GM23248 (cell line): ENCODE data around the gene AKNA. TPM values are rescaled to one million over a fixed set of nuclear protein-coding genes. Genes with fewer than 3 reads are reported as not detected.
A peak's percentile ranks its signal among the peaks of the same experiment; 100 is the strongest.

ENCODE experiments used
- DNase-seq: peaks from one replicate; pipeline ENCODE4 v3.0.0-alpha.2; 2015
- H2AFZ ChIP-seq: fragments of 200-600 bp; sonication (generic); 2 replicates; pipeline ENCODE4 v1.6.1; 2016; ENCODE audit warnings: antibody characterized with exemption
- H3F3A ChIP-seq: fragments of 200-600 bp; sonication (generic); 2 replicates; pipeline ENCODE4 v1.6.1; 2016; ENCODE audit warnings: mild to moderate bottlenecking, antibody characterized with exemption, mixed run types; ENCODE audit not compliant: insufficient read depth
- H3K27ac ChIP-seq: fragments of 200-600 bp; sonication (generic); 2 replicates; pipeline ENCODE4 v1.5.1; 2016; ENCODE audit warnings: mild to moderate bottlenecking
- H3K27me3 ChIP-seq: fragments of 200-600 bp; sonication (generic); replicated peaks from 2 replicates; pipeline ENCODE4 v1.6.1; 2016; ENCODE audit warnings: mild to moderate bottlenecking; ENCODE audit not compliant: insufficient read depth
- H3K36me3 ChIP-seq: fragments of 200-600 bp; sonication (generic); 2 replicates; pipeline ENCODE4 v1.6.1; 2016; ENCODE audit warnings: low read depth, mild to moderate bottlenecking
- H3K4me1 ChIP-seq: fragments of 200-600 bp; sonication (generic); 2 replicates; pipeline ENCODE4 v1.6.1; 2016; ENCODE audit warnings: mild to moderate bottlenecking; ENCODE audit not compliant: insufficient read depth
- H3K4me2 ChIP-seq: fragments of 200-600 bp; sonication (generic); one replicate; pipeline ENCODE4 v1.6.1; 2016; ENCODE audit warnings: mild to moderate bottlenecking; ENCODE audit not compliant: unreplicated experiment
- H3K4me3 ChIP-seq: fragments of 200-600 bp; sonication (generic); 2 replicates; pipeline ENCODE4 v1.5.1; 2016; ENCODE audit warnings: mild to moderate bottlenecking
- H3K79me2 ChIP-seq: fragments of 200-600 bp; sonication (generic); 2 replicates; pipeline ENCODE4 v1.6.1; 2016; ENCODE audit warnings: mild to moderate bottlenecking; ENCODE audit not compliant: insufficient read depth
- H3K9ac ChIP-seq: fragments of 200-600 bp; sonication (generic); 2 replicates; pipeline ENCODE4 v1.6.1; 2016; ENCODE audit warnings: mild to moderate bottlenecking
- H3K9me2 ChIP-seq: fragments of 200-600 bp; sonication (generic); 2 replicates; pipeline ENCODE4 v1.6.1; 2016; ENCODE audit warnings: mixed run types, mild to moderate bottlenecking, moderate library complexity; ENCODE audit not compliant: insufficient read depth
- H3K9me3 ChIP-seq: fragments of 200-600 bp; sonication (generic); one replicate; pipeline ENCODE4 v1.6.1; 2017; ENCODE audit warnings: low read depth
- H4K20me1 ChIP-seq: fragments of 200-600 bp; sonication (generic); 2 replicates; pipeline ENCODE4 v1.6.0; 2016; ENCODE audit not compliant: insufficient read depth
- EZH2 ChIP-seq: fragments of 200-600 bp; sonication (generic); IDR thresholded peaks from 2 replicates; pipeline ENCODE4 v1.6.1; 2018; ENCODE audit warnings: antibody characterized with exemption, mild to moderate bottlenecking; ENCODE audit not compliant: insufficient read depth, poor library complexity, severe bottlenecking
- EZH2phosphoT487 ChIP-seq: fragments of 200-600 bp; sonication (generic); IDR thresholded peaks from 2 replicates; pipeline ENCODE4 v1.6.1; 2018; ENCODE audit warnings: antibody characterized with exemption, moderate library complexity, mild to moderate bottlenecking, low read depth; ENCODE audit not compliant: insufficient read depth
- WGBS, 2 experiments: methylation state at CpG; one replicate each; pipeline ENCODE4 v1.1.6; 2015 to 2017; ENCODE audit warnings: low lambda C conversion rate in 2 of 2, low coverage in 1 of 2; ENCODE audit errors: missing lambda C conversion rate in 2 of 2; 5-methylcytosine and 5-hydroxymethylcytosine counted together
- in situ Hi-C: fragments of 300-500 bp; cut with MboI; formaldehyde crosslinking; loops from 2 replicates; pipeline ENCODE4 v1.15.0; 2020
- polyA plus RNA-seq: library from polyadenylated mRNA; unstranded; fragments of >200 nt; fragmentation: Nextera tagmentation; extraction: Ambion mirVana; gene quantifications from 2 replicates; pipeline ENCODE4 v1.2.1, GENCODE V29; 2016
- total RNA-seq: library from RNA; depleted of rRNA; stranded (reverse); fragments of >200 nt; shearing (Covaris generic); gene quantifications from 2 replicates; pipeline ENCODE4 v1.2.3, GENCODE V29; 2014

Gene AKNA
- total and polyA plus RNA-seq, 2 experiments from 2014 or later: 1.8 to 6.6 TPM

GRCh38 chr9:114308361-114308950 is 79.3 kb downstream of the AKNA start:
- H3K9ac ChIP-seq: no peak overlapping the region
- H3K4me3 ChIP-seq: no peak overlapping the region
- in situ Hi-C loops: no loop called here
- H3F3A ChIP-seq: no peaks in the 10 kb centered on the region
- H2AFZ ChIP-seq: no peak overlapping the region
- no peak for TF ChIP-seq EZH2phosphoT487
- no peak for TF ChIP-seq EZH2
- H3K79me2 ChIP-seq: no peaks in the 10 kb centered on the region
- H3K36me3 ChIP-seq: no peaks in the 10 kb centered on the region
- H4K20me1 ChIP-seq: no peaks in the 10 kb centered on the region
- no peak overlapping the region for H3K4me2 ChIP-seq
- H3K27ac ChIP-seq: no peak overlapping the region
- DNase-seq: no peak
- no peaks in the 10 kb centered on the region for H3K27me3 ChIP-seq
- WGBS, 2 experiments: 89 to 91% methylated on average over 13 of the region's 13 CpGs
- no peaks in the 10 kb centered on the region for H3K9me3 ChIP-seq
- no peaks in the 10 kb centered on the region for H3K9me2 ChIP-seq
- H3K4me1 ChIP-seq: no peaks in the 10 kb centered on the region

DNA sequence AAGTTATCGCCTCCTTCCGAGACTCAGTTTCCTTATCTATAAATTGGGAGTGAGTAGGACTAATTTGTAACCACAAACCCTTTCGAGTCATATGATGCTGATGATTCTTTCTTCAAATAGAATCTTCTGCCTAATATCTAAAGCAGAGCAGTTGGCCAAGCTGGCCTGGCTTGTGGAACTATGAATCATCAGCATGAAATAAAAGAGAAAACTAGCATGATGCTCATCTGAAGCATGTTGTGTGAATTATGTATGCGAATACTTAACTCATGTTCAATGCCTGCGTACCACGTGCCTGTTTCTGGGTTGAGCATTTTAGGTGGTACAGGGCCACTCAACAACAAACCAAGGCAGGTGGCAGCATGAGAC is 79.9 kb downstream of the AKNA start:
- TF ChIP-seq EZH2 (no peak), EZH2phosphoT487 (no peak)
- H3K27me3 ChIP-seq: no peaks in the 10 kb centered on the region
- H2AFZ ChIP-seq: no peak overlapping the region
- H3F3A ChIP-seq: no peaks in the 10 kb centered on the region
- no peak overlapping the region for H3K4me2 ChIP-seq
- no peak overlapping the region for H3K27ac ChIP-seq
- peak; percentile 79 for DNase-seq
- in situ Hi-C loops: no loop called here
- no peaks in the 10 kb centered on the region for H3K79me2 ChIP-seq
- H3K9me2 ChIP-seq: no peaks in the 10 kb centered on the region
- H3K9ac ChIP-seq: no peak overlapping the region
- H4K20me1 ChIP-seq: no peaks in the 10 kb centered on the region
- no peaks in the 10 kb centered on the region for H3K9me3 ChIP-seq
- no peaks in the 10 kb centered on the region for H3K4me1 ChIP-seq
- WGBS, 2 experiments: 53 to 60% methylated on average over 6 of the region's 6 CpGs
- H3K4me3 ChIP-seq: no peak overlapping the region
- H3K36me3 ChIP-seq: no peaks in the 10 kb centered on the region

- no peaks in the 10 kb centered on the region for H3K4me1 ChIP-seq
- no peak overlapping the region for H2AFZ ChIP-seq
- no peak for TF ChIP-seq EZH2
- TF ChIP-seq EZH2phosphoT487: no peak
- no peak for DNase-seq
- in situ Hi-C loops: no loop called here
- H4K20me1 ChIP-seq: no peaks in the 10 kb centered on the region
- no peak overlapping the region for H3K27ac ChIP-seq
- H3K36me3 ChIP-seq: no peaks in the 10 kb centered on the region
- no peaks in the 10 kb centered on the region for H3K27me3 ChIP-seq
- no peaks in the 10 kb centered on the region for H3K9me2 ChIP-seq
- H3K9ac ChIP-seq: no peak overlapping the region
- H3K4me3 ChIP-seq: no peak overlapping the region
- no peak overlapping the region for H3K4me2 ChIP-seq
- no peaks in the 10 kb centered on the region for H3K79me2 ChIP-seq
- no peaks in the 10 kb centered on the region for H3K9me3 ChIP-seq
- 92% methylated on average over 10 of the region's 10 CpGs for WGBS, 2 experiments
- no peaks in the 10 kb centered on the region for H3F3A ChIP-seq
Observed at GRCh38 chr9:114304416-114305188, 83.2 kb downstream of the AKNA start.

- H3K9me2 ChIP-seq: no peaks in the 10 kb centered on the region
- no peak overlapping the region for H3K27ac ChIP-seq
- no peaks in the 10 kb centered on the region for H4K20me1 ChIP-seq
- DNase-seq: no peak
- H3K4me1 ChIP-seq: no peaks in the 10 kb centered on the region
- H3F3A ChIP-seq: no peaks in the 10 kb centered on the region
- H3K4me3 ChIP-seq: no peak overlapping the region
- in situ Hi-C loops: no loop called here
- no peaks in the 10 kb centered on the region for H3K9me3 ChIP-seq
- no peaks in the 10 kb centered on the region for H3K79me2 ChIP-seq
- WGBS, 2 experiments: 91 to 95% methylated on average over 4 of the region's 4 CpGs
- no peaks in the 10 kb centered on the region for H3K27me3 ChIP-seq
- no peak overlapping the region for H3K9ac ChIP-seq
- no peaks in the 10 kb centered on the region for H3K36me3 ChIP-seq
- H3K4me2 ChIP-seq: no peak overlapping the region
- no peak for TF ChIP-seq EZH2
- no peak for TF ChIP-seq EZH2phosphoT487
- no peak overlapping the region for H2AFZ ChIP-seq
Observed at GRCh38 chr9:114303977-114304376, 83.8 kb downstream of the AKNA start.
